Heart right ventricle (tissue), 16 donors: ENCODE data around the gene EBPL. TPM values are rescaled to one million over a fixed set of nuclear protein-coding genes. Genes with fewer than 3 reads are reported as not detected.
"Not testable (repeated sequence)": the region's sequence is repeated elsewhere in the genome, so short reads cannot be mapped to it uniquely, and the experiment has no call there.

ENCODE experiments used
- ATAC-seq, 8 donors: fragments of 200-7000 bp; cut with Tn5 transposase; one replicate each; pipeline ENCODE4 v1.9.1; 2020; ENCODE audit warnings: mild to moderate bottlenecking in 8 of 8, moderate library complexity in 8 of 8, moderate number of reproducible peaks in 1 of 8
- DNase-seq, 2 donors: peaks; one replicate each; pipeline ENCODE4 v3.0.0-alpha.2; 2020
- H3K27ac ChIP-seq, 10 donors: fragments of 200-600 bp; sonication (generic) in 2 of 10; one replicate each; pipeline versions ENCODE4 v1.5.0 to v1.8.0; 2020 to 2022; ENCODE audit warnings: mild to moderate bottlenecking in 3 of 10
- H3K27me3 ChIP-seq, 7 donors: fragments of 200-600 bp; one replicate each; pipeline ENCODE4 v1.8.0; 2021 to 2022; ENCODE audit warnings: mild to moderate bottlenecking in 2 of 7
- H3K36me3 ChIP-seq, 9 donors: fragments of 200-600 bp; sonication (generic) in 1 of 9; one replicate each; pipeline versions ENCODE4 v1.5.0 to v1.8.0; 2020 to 2022; ENCODE audit warnings: mild to moderate bottlenecking in 2 of 9
- H3K4me1 ChIP-seq, 9 donors: fragments of 200-600 bp; sonication (generic) in 1 of 9; one replicate each; pipeline versions ENCODE4 v1.5.0 to v1.8.0; 2020 to 2022; ENCODE audit warnings: mild to moderate bottlenecking in 4 of 9
- H3K4me3 ChIP-seq, 10 donors: fragments of 200-600 bp; sonication (generic) in 2 of 10; one replicate each; pipeline versions ENCODE4 v1.5.0 to v1.8.0; 2020 to 2022; ENCODE audit warnings: mild to moderate bottlenecking in 7 of 10, moderate library complexity in 2 of 10
- H3K9me3 ChIP-seq, 11 donors: fragments of 200-600 bp in 10 of 11; sonication (generic) in 2 of 11; one replicate each; pipeline versions ENCODE4 v1.5.0 to v1.8.0; 2013 to 2022; ENCODE audit warnings: mild to moderate bottlenecking in 2 of 11, control low read depth in 1 of 11, moderate library complexity in 1 of 11
- CTCF ChIP-seq, 9 donors: fragments of 200-600 bp; sonication (generic) in 2 of 9; IDR thresholded peaks; one replicate each; pipeline versions ENCODE4 v1.5.0 to v1.8.0; 2021 to 2022; ENCODE audit warnings: antibody characterized with exemption in 9 of 9, mild to moderate bottlenecking in 5 of 9, moderate library complexity in 1 of 9
- WGBS, 2 donors: extraction: QIAGEN DNeasy Blood & Tissue Kit; methylation state at CpG; one replicate each; pipeline ENCODE4 v1.1.7; 2013; ENCODE audit warnings: inconsistent platforms in 1 of 2; 5-methylcytosine and 5-hydroxymethylcytosine counted together
- intact Hi-C, 10 donors: fragments of 100-400 bp; cut with DNase I; formaldehyde crosslinking; loops; one replicate each; pipeline versions ENCODE4 v1.11.1 to v1.14.2; 2022
- polyA plus RNA-seq, 2 donors: library from polyadenylated mRNA; stranded (reverse); fragments of 200-250 nt; gene quantifications; one replicate each; pipeline ENCODE4 v1.2.3, GENCODE V29; 2013
- total RNA-seq, 10 donors: library from RNA; stranded (reverse); fragmentation: NEBNext Ultra II Directional in 3 of 10; extraction: Animal tissue kit (Norgen Biotek cat#: 25700) in 3 of 10; gene quantifications; one replicate each; pipeline versions ENCODE4 v1.2.1 to v1.2.4, GENCODE V29; 2021 to 2023
- donor health status: Arrhythmogenic right ventricular cardiomyopathy.
- donor health status: ischemic (EF 13 %, LVEDD 7.1; RV severe dilation, severe dysfunction).
- donor health status: healthy with polysubstance abuse.
- donor health status: DM: no; HTN: yes; CAD: no.
- donor health status: DM: no; HTN: no; CAD: no.
- donor health status: ischemic (EF 25% LVEDD 6.9; RV normal size, moderate dysfunction).
- donor health status: ischemic (EF 25% LVEDD 5.7; RV mildly dilated, moderate dysfunction).
- donor health status: healthy.
- donor health status: DM: yes; HTN: yes; CAD: no.
- donor health status: Ischemic cardiomyopathy.
- donor health status: ischemic (EF 35%, LVEDD 5.7; RV mildly dilated, moderate dysfunction).
- donor health status: nonischemic (EF 11% LVEDD 7.7; RV severe dilation, severe dysfunction).
- donor health status: DM: yes; HTN: yes; CAD: no.
- donor health status: PGD.
- donor health status: ischemic (EF 29% LVEDD 5.4; RV normal size, mild dysfunction).
- donor health status: nonischemic (EF 23%, LVEDD 6.1; RV moderate dilation, normal function).

The EBPL gene
- total and polyA plus RNA-seq, 12 donors: 3.4 to 12.1 (median 6.1) TPM

- TF ChIP-seq CTCF (IDR thresholded peaks at IDR 0.05): no peak
- H3K4me1 ChIP-seq: peaks cover 0 to 4% (median 0%) of the 10 kb centered on the region in 9 donors
- no peak overlapping the region for H3K4me3 ChIP-seq
- no peak for DNase-seq
- intact Hi-C loops: no loop called here
- no peak overlapping the region for H3K27ac ChIP-seq
- peaks cover 0 to 24% (median 19%) of the 10 kb centered on the region in 11 donors for H3K9me3 ChIP-seq
- ATAC-seq: peak in 1 of 8 donors; percentile 48
- 39 to 53% methylated on average over 2 of the region's 2 CpGs for WGBS, 2 donors
- peaks cover 0 to 81% (median 39%) of the 10 kb centered on the region in 9 donors for H3K36me3 ChIP-seq
- no peaks in the 10 kb centered on the region for H3K27me3 ChIP-seq
Observed at GRCh38 chr13:49711218-49711863, 20.1 kb upstream of the EBPL start.

GRCh38 chr13:49704264-49704663 is 13.0 kb upstream of the EBPL start:
- H3K27me3 ChIP-seq, H3K9me3 ChIP-seq, ATAC-seq, H3K4me1 ChIP-seq, DNase-seq, intact Hi-C loops, H3K27ac ChIP-seq, H3K4me3 ChIP-seq: not testable (repeated sequence)
- WGBS, 2 donors: 99% methylated on average over 7 of the region's 7 CpGs
- H3K36me3 ChIP-seq: peaks cover 0 to 96% (median 43%) of the 10 kb centered on the region in 9 donors

DNA sequence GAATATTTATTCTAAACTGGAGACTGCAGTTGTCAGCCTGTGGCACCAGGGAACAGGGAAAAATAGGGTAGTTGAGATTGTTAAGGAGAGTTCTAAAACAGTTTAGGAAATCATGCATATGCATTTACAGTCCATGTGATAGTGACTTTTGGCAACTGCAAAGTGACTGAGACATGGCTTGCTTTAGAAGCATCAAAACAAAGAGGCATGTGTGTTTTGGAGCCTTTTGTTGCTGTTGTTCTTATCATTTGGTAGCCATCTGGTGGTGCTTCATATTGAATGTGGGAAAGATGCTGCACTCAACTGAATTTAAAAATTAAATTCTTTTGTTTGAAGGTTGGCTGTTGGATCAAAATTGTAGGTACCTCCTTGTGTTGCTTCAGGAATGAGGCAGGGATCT is 10.2 kb upstream of the EBPL start:
- H3K36me3 ChIP-seq: peaks cover 0 to 91% (median 36%) of the 10 kb centered on the region in 9 donors

GRCh38 chr13:49697468-49697867 is 6.2 kb upstream of the EBPL start:
- no peak overlapping the region for H3K27ac ChIP-seq
- DNase-seq (no peak), ATAC-seq (no peak)
- intact Hi-C loops: loop anchor here in 1 of 10 donors (10.0 kb wide), 1 partner anchor 237 kb away; the partner anchor contains the start of gene SPRYD7
- H3K4me1 ChIP-seq: peaks cover 0 to 3% (median 0%) of the 10 kb centered on the region in 9 donors
- H3K27me3 ChIP-seq: no peaks in the 10 kb centered on the region
- TF ChIP-seq CTCF (IDR thresholded peaks at IDR 0.05): no peak
- peaks cover 0 to 54% (median 24%) of the 10 kb centered on the region in 9 donors for H3K36me3 ChIP-seq
- 98 to 99% methylated on average over 3 of the region's 3 CpGs for WGBS, 2 donors
- H3K4me3 ChIP-seq: no peak overlapping the region
- no peaks in the 10 kb centered on the region for H3K9me3 ChIP-seq

More for the DNA sequence above, 10.2 kb upstream of the EBPL start:
- no peak overlapping the region for H3K27ac ChIP-seq
- H3K9me3 ChIP-seq: no peaks in the 10 kb centered on the region
- no peaks in the 10 kb centered on the region for H3K4me1 ChIP-seq
- H3K4me3 ChIP-seq: no peak overlapping the region
- TF ChIP-seq CTCF (IDR thresholded peaks at IDR 0.05): no peak
- no peak for ATAC-seq
- H3K27me3 ChIP-seq: no peaks in the 10 kb centered on the region
- intact Hi-C loops: no loop called here
- no peak for DNase-seq

DNA sequence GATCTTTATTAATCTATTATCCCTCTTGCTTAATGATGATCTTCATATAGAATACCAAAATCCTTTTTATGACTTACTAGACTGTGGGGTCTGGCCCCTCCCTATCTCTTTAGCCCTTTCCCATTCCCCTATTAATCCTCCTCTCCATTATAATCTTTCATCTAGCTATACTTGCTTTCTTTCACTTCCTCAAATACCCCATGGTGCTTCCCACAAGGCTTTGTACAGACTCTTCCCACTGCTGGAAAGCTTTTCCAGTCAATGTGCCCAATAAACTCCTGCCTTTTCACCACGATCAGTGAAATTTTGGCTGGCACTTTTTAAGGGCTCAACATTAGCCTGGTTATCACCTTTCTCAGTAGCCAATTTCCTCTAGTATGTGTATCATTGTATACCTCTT is 3.2 kb upstream of the EBPL start:
- TF ChIP-seq CTCF (IDR thresholded peaks at IDR 0.05): no peak
- ATAC-seq (no peak), DNase-seq (no peak)
- intact Hi-C loops: loop anchor here in 4 of 10 donors (5.0 to 10.0 kb wide), 2 partner anchors 98 to 240 kb away; partner anchors contain the start of genes KPNA3 (in 3 of the 4) and SPRYD7 (in 1 of the 4)
- Histone ChIP-seq H3K27ac (no peak overlapping the region), H3K4me3 (no peak overlapping the region), H3K9me3 (no peaks in the 10 kb centered on the region), H3K27me3 (no peaks in the 10 kb centered on the region), H3K36me3 (peaks cover 0 to 24% (median 6%) of the 10 kb centered on the region in 9 donors), H3K4me1 (peaks cover 0 to 21% (median 9%) of the 10 kb centered on the region in 9 donors)
- 77 to 95% methylated on average over 1 of the region's 1 CpG for WGBS, 2 donors
